DOHH2 (cell line): Measurements from ENCODE around the gene PGPEP1.

ENCODE experiments used
- H3F3A ChIP-seq: fragments of 200-600 bp; sonication (generic), shearing (Covaris generic); 2 replicates; pipeline ENCODE4 v1.6.0; 2016; ENCODE audit warnings: antibody characterized with exemption, mild to moderate bottlenecking; ENCODE audit not compliant: control insufficient read depth, insufficient read depth
- H3K27ac ChIP-seq: fragments of 200-600 bp; sonication (generic); 2 replicates; pipeline ENCODE4 v1.5.1; 2014; ENCODE audit warnings: low read depth, mild to moderate bottlenecking, low read length, moderate library complexity
- H3K27me3 ChIP-seq: fragments of 200-600 bp; sonication (generic); 2 replicates; pipeline ENCODE4 v1.6.1; 2014; ENCODE audit warnings: mild to moderate bottlenecking, low read length, mixed read lengths; ENCODE audit not compliant: control insufficient read depth
- H3K36me3 ChIP-seq: fragments of 200-600 bp; sonication (generic); 2 replicates; pipeline ENCODE4 v1.6.1; 2014; ENCODE audit warnings: mild to moderate bottlenecking, low read length, moderate library complexity, mixed read lengths; ENCODE audit not compliant: control insufficient read depth
- H3K4me1 ChIP-seq: fragments of 200-600 bp; sonication (generic); 2 replicates; pipeline ENCODE4 v1.6.1; 2014; ENCODE audit warnings: mild to moderate bottlenecking, low read length, mixed read lengths; ENCODE audit not compliant: control insufficient read depth
- H3K4me2 ChIP-seq: fragments of 200-600 bp; sonication (generic); 2 replicates; pipeline ENCODE4 v1.6.0; 2014; ENCODE audit warnings: mild to moderate bottlenecking, low read length, moderate library complexity
- H3K4me3 ChIP-seq: fragments of 200-600 bp; sonication (generic); 2 replicates; pipeline ENCODE4 v1.5.1; 2014; ENCODE audit warnings: mild to moderate bottlenecking, low read length, mixed read lengths
- H3K79me2 ChIP-seq: fragments of 200-600 bp; sonication (generic); 2 replicates; pipeline ENCODE4 v1.6.1; 2014; ENCODE audit warnings: mild to moderate bottlenecking, low read length, mixed read lengths; ENCODE audit not compliant: control insufficient read depth
- H3K9me2 ChIP-seq: fragments of 200-600 bp; sonication (generic); replicated peaks from 2 replicates; pipeline ENCODE4 v1.6.1; 2014; ENCODE audit warnings: mild to moderate bottlenecking, low read length, mixed read lengths; ENCODE audit not compliant: control insufficient read depth
- H3K9me3 ChIP-seq: fragments of 200-600 bp; sonication (generic); 2 replicates; pipeline ENCODE4 v1.6.1; 2014; ENCODE audit warnings: antibody characterized with exemption, low read length, mixed read lengths; ENCODE audit not compliant: control insufficient read depth, insufficient read depth
- H4K20me1 ChIP-seq: fragments of 200-600 bp; sonication (generic); 2 replicates; pipeline ENCODE4 v1.6.0; 2014; ENCODE audit warnings: low read depth, mild to moderate bottlenecking, antibody characterized with exemption, low read length, moderate library complexity; ENCODE audit not compliant: control insufficient read depth, insufficient read depth
- EZH2phosphoT487 ChIP-seq: fragments of 200-600 bp; sonication (generic); IDR thresholded peaks from 2 replicates; pipeline ENCODE4 v1.6.1; 2017; ENCODE audit warnings: borderline replicate concordance, mild to moderate bottlenecking, antibody characterized with exemption, low read length, moderate library complexity, mixed read lengths
- TF ChIP-seq, protein P1 (sequence below): fragments of 200-600 bp; sonication (generic); IDR thresholded peaks from one replicate; pipeline ENCODE4 v1.5.1; 2014; ENCODE audit warnings: antibody characterized with exemption, mild to moderate bottlenecking, low read depth, low read length; ENCODE audit not compliant: poor library complexity, severe bottlenecking

The PGPEP1 gene

DNA sequence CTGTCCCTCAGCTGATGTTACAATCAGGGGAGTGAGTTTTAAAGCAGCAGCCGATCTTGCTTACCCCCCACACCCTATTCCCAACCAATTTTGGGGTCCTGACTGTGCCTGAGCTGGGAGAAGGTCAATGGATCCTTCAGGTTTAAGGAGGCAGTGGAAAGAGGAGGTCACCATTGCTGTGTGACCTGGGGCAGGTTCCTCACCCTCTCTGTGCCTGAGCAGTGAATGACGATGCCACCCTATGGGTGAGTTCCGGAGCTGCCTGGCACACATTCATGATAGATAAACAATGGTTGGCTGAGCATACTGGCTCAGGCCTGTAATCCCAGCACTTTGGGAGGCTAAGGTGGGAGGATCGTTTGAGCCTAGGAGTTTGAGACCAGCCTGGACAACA lies 38.7 kb upstream of the PGPEP1 start:
- H3K9me3 ChIP-seq: no peaks in the 10 kb centered on the region
- H4K20me1 ChIP-seq: no peaks in the 10 kb centered on the region
- no peak overlapping the region for H3K4me2 ChIP-seq
- no peak overlapping the region for H3K4me3 ChIP-seq
- H3K79me2 ChIP-seq: no peaks in the 10 kb centered on the region; the same call in 1 of the 2 replicates
- H3K9me2 ChIP-seq: no peaks in the 10 kb centered on the region
- H3K27me3 ChIP-seq: no peaks in the 10 kb centered on the region
- H3F3A ChIP-seq: peaks cover 6% of the 10 kb centered on the region; the same call in 1 of the 2 replicates
- H3K27ac ChIP-seq: no peak overlapping the region
- H3K36me3 ChIP-seq: peaks cover 14% of the 10 kb centered on the region
- TF ChIP-seq EZH2phosphoT487: no peak
- TF ChIP-seq, protein P1, sequence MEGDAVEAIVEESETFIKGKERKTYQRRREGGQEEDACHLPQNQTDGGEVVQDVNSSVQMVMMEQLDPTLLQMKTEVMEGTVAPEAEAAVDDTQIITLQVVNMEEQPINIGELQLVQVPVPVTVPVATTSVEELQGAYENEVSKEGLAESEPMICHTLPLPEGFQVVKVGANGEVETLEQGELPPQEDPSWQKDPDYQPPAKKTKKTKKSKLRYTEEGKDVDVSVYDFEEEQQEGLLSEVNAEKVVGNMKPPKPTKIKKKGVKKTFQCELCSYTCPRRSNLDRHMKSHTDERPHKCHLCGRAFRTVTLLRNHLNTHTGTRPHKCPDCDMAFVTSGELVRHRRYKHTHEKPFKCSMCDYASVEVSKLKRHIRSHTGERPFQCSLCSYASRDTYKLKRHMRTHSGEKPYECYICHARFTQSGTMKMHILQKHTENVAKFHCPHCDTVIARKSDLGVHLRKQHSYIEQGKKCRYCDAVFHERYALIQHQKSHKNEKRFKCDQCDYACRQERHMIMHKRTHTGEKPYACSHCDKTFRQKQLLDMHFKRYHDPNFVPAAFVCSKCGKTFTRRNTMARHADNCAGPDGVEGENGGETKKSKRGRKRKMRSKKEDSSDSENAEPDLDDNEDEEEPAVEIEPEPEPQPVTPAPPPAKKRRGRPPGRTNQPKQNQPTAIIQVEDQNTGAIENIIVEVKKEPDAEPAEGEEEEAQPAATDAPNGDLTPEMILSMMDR: no peak
- peaks cover 40% of the 10 kb centered on the region for H3K4me1 ChIP-seq

DNA sequence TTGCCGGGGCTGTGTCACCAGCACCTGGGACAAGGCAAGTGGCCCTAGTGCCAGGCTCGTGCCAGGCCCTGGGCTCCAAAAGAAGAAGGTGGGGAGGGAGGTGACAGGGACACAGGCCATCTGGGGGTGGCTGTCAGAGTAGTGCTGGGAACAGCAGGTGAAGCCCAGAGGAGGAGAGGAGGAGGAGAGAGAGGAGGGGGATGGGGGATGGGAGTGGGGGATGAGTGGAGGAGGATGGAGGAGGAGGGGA lies 36.3 kb upstream of the PGPEP1 start:
- Histone ChIP-seq H3K9me2 (no peaks in the 10 kb centered on the region), H3K36me3 (peaks cover 38% of the 10 kb centered on the region), H3K4me2 (peak overlapping the region; percentile 91), H3K79me2 (no peaks in the 10 kb centered on the region; the same call in 1 of the 2 replicates), H3K27me3 (no peaks in the 10 kb centered on the region), H3K4me3 (peak overlapping the region; percentile 70), H3K27ac (peak overlapping the region; percentile 86), H4K20me1 (no peaks in the 10 kb centered on the region), H3F3A (peaks cover 11% of the 10 kb centered on the region), H3K9me3 (no peaks in the 10 kb centered on the region), H3K4me1 (peaks cover 54% of the 10 kb centered on the region)
- no peak for TF ChIP-seq EZH2phosphoT487
- TF ChIP-seq, protein P1: no peak

DNA sequence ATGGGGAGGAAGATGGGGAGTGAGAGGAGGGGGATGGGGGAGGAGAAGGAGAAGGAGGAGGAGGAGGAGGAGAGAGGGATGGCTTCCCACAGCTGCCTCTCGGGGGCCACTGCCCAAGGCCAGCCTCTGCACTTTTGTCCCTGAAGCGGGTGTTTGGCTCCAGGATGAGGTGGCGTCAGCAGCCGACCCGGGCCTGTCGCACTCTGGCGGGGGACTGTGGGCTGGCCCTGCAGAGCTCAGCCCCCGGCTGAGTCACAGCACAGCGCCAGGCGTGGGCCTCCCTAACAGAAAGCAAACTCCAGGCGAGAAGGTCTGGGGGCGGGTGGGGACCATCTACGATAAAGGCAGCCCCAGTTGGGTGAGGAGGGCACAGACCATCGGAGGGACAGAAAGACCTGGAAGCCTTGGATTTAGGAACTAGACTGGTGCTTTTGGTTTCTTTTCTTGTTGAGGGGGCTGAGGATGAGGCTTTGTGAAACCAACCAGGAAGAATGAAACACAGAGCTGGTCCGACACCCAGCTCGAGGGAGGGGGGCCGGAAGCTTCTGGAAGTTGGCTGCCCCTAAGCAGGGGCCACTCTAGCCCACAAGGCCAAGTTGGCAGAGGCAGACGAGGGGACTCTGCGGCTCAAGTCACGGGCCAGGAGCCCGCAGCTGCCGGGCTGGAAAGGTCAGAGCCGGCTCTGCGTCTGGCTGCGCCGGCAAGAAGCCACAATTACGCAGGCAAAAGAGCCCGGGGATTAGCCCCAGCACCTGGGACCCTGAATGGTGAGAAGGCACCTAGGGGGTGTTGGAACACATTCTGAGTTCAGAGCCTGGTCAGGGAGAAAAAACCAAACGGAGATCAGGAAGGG lies 35.7 kb upstream of the PGPEP1 start:
- peak overlapping the region; percentile 86 for H3K27ac ChIP-seq
- peaks cover 11% of the 10 kb centered on the region for H3F3A ChIP-seq
- no peaks in the 10 kb centered on the region; the same call in 1 of the 2 replicates for H3K79me2 ChIP-seq
- no peaks in the 10 kb centered on the region for H3K9me3 ChIP-seq
- H3K36me3 ChIP-seq: peaks cover 43% of the 10 kb centered on the region
- H3K27me3 ChIP-seq: no peaks in the 10 kb centered on the region
- TF ChIP-seq, protein P1: no peak
- H3K4me3 ChIP-seq: peak overlapping the region; percentile 70
- H3K4me2 ChIP-seq: peak overlapping the region; percentile 91
- no peaks in the 10 kb centered on the region for H3K9me2 ChIP-seq
- peaks cover 51% of the 10 kb centered on the region for H3K4me1 ChIP-seq
- H4K20me1 ChIP-seq: no peaks in the 10 kb centered on the region
